GM21447 (cell line): Measurements from ENCODE around the gene AURKB.
"Not testable (repeated sequence)": the region's sequence is repeated elsewhere in the genome, so short reads cannot be mapped to it uniquely, and the experiment has no call there.

ENCODE experiments used
- ATAC-seq: cut with Tn5 transposase; IDR thresholded peaks from one replicate; pipeline ENCODE4 v1.9.1; 2021; ENCODE audit not compliant: unreplicated experiment

AURKB gene

GRCh38 chr17:8189041-8189710, 21.2 kb downstream of the AURKB start:
- no peak for ATAC-seq

GRCh38 chr17:8188263-8188839, 22.0 kb downstream of the AURKB start:
- ATAC-seq: no peak

- no peak for ATAC-seq
Observed at GRCh38 chr17:8187517-8188262, 22.7 kb downstream of the AURKB start.

DNA sequence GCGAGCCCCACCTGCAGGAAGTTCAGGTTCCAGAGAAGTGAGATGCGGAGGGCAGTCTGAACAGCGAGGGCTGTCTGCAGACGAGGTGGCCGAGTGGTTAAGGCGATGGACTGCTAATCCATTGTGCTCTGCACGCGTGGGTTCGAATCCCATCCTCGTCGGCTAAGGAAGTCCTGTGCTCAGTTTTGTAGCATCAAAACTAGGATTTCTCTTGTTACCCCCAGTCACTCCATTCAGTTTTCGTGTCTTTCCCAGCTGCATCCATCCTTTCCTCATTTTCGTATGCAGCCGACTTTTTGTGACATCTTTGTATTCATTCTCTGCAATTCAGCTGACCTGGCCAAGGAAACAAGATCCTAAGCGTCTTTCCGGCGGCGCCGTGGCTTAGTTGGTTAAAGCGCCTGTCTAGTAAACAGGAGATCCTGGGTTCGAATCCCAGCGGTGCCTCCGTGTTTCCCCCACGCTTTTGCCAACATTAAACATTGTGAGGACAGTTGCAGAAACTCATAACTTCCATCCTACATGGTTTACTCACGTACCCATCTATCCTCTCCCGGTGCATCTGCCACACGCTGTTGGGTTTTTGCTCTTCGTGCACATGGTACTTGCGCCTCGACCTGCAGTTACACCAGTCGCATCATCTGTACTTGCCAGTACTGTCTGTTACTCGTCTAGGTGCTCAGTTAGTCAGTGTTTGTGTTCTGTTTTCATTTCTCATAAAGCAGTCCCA, 23.4 kb downstream of the AURKB start:
- ATAC-seq: no peak

- no peak for ATAC-seq
Observed at GRCh38 chr17:8186446-8186786, 24.0 kb downstream of the AURKB start.

- ATAC-seq: no peak
Observed at GRCh38 chr17:8185582-8186445, 24.6 kb downstream of the AURKB start.

- ATAC-seq: no peak
Observed at GRCh38 chr17:8176998-8177731, 33.2 kb downstream of the AURKB start.

- peak; percentile 47 for ATAC-seq
Observed at GRCh38 chr17:8176197-8176940, 34.0 kb downstream of the AURKB start, which contains the start of gene TMEM107. TSS of gene TMEM107 (minus strand) at chr17:8176380. CDS start at chr17:8176286, 94 bp downstream.

GRCh38 chr17:8175795-8176196, 34.6 kb downstream of the AURKB start:
- ATAC-seq: peak; percentile 4

DNA sequence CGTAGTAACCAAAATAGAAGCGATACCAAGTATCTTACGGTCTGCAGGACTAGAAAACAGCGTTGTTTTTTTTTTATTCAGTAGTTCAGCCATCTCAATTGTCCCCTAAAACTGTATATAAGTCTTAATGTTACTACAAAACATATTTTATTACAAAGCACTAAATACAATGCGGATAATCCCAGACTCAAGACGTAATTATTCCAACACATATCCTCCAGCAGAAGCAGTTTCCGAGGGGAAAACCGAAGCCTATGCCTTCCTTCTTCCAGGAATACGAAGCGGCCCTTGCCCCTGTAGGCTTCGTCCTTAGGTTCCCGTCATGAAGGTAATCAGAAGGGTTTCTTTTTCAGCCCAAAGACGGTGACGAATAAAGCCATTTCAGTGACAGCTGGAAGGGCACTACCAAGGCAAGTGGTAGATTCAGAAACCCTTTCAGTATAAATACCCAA, 36.5 kb downstream of the AURKB start:
- ATAC-seq: no peak

DNA sequence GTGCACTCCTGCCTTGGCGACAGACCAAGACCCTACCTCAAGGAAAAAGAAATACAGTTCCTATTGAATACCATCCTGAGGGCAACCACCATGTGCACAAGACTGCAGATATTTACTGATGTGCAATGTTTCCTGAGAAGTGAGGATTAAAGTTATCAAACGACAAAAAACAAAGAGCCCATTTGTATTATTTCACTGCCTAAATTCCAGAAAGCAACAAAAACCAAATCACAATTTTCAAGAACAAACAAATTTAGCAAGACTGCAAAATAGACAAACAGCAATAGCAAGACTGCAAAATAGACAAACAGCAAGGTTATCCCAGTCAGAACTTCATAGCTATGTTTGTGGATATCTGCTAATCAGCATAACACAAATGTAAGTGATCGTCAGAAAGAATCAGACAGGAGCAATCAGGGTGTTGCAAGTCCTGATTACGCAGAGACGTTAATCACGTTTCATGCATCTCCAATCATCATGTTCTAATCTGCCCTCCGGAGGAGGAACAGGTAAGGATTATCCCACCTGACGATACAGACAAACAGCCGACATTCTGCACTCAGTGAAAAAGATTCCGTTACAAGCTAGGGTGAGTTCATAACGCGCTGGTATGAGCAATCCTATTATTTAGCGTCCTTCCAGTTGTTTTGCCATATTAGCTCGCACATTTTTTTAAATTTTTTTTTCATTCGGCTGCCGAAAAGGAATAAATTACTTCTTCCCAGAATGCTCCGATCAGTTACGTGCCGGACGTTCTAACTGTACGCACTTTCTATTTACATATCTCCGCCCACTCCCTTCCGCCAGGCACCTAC, 37.1 kb downstream of the AURKB start:
- ATAC-seq: peak; percentile 72

DNA sequence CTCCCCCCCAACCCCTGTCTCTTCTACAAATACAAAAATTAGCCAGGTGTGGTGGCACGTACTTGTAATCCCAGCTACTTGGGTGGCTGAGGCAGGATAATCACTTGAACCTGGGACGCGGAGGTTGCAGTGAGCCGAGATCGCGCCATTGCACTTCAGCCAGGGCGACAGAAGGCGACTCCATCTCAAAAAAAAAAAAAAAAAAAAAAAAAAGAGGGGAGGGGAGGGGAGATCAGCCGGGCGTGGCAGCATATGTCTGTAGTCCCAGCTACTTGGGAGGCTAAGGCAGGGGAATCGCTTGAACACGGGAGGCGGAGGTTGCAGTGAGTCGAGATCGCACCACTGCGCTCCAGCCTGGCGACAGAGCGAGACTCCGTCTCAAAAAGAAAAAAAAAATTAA, 40.2 kb downstream of the AURKB start:
- ATAC-seq: not testable (repeated sequence)

GRCh38 chr17:8167526-8167925, 42.8 kb downstream of the AURKB start:
- no peak for ATAC-seq

DNA sequence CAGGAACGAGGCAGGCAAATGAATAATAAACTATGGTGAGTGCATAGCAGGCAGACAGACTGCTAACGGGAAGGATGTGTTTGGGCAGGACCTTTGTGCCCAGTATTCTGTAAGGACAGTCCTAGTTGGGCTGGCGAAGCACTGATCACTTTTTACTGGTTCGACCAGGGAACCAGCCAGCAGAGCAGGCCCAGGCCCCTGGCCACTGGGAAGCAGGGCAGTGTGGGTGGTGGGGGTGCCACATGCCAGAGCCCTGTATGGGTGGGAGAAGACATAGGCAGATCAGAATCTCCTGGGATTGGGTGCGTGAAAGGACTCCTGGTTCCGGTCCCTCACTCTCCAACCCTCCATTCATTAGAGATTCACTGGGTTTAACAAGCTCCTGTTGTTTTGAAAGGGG, 43.6 kb downstream of the AURKB start:
- ATAC-seq: no peak

GRCh38 chr17:8164815-8165131, 45.6 kb downstream of the AURKB start:
- no peak for ATAC-seq

DNA sequence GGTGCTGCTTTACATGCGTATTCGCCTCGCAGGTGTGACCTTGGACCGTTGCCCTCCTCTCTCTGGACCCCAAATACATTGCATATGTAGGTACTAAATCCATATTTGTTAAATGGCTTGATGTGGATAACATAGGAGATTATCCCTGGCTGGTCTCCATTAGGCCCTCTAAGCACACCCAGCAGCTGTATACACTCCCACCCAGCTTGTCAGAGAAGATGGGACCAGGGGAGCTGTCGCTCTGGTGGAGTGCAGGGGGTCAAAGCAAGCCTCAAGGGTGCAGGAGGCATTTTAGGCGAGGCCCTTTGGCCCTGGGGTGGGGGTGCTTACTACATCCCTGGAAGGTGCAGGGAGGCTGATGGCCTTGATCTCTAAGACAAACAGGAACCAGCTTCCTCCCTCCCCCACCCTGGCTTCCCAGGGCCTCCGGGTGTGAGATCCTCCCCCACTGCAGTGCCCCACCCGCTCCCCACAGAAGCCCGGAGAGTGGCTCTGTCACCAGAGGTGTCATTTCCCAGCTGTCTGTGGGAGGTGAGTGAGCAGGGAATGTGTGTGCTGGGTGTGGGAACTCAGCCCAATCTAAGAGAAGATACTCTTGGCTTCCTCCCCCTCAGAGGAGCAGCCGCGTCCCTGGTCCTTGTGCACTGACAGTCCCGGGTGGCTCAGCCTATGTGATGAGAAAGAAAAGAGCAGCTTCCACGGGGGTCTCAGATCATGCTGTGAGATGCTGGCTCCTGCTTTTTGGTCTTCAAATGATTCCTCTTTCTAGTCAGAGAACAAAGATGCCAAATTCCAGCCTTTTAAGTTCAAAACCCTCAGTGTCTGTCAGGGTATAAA, 46.2 kb downstream of the AURKB start:
- no peak for ATAC-seq
